NCI-H2196 treated with DMSO at 0.1 percent for 48 hours (cell line): ENCODE results near the gene URI1.

Experiments
- DNase-seq: peaks from one replicate; lab custom pipeline; 2025; ENCODE audit not compliant: unreplicated experiment; lab: John Stamatoyannopoulos, UW

URI1 gene

GRCh38 chr19:30052122-30053075 lies 110.4 kb downstream of the URI1 start:
- no peak for DNase-seq

GRCh38 chr19:30053558-30053957 lies 111.5 kb downstream of the URI1 start:
- no peak for DNase-seq

- no peak for DNase-seq
Observed at GRCh38 chr19:30054210-30054609, 112.2 kb downstream of the URI1 start.

- no peak for DNase-seq
Observed at GRCh38 chr19:30056580-30056979, 114.5 kb downstream of the URI1 start.

GRCh38 chr19:30059741-30060457 lies 117.9 kb downstream of the URI1 start:
- no peak for DNase-seq

- no peak for DNase-seq
Observed at GRCh38 chr19:30060531-30061222, 118.6 kb downstream of the URI1 start.

GRCh38 chr19:30061223-30062064 lies 119.4 kb downstream of the URI1 start:
- no peak for DNase-seq

GRCh38 chr19:30062065-30062906 lies 120.2 kb downstream of the URI1 start:
- DNase-seq, result no peak

- no peak for DNase-seq
Observed at GRCh38 chr19:30062907-30063649, 121.0 kb downstream of the URI1 start.

GRCh38 chr19:30063650-30064347 lies 121.8 kb downstream of the URI1 start:
- no peak for DNase-seq

- DNase-seq, result no peak
Observed at GRCh38 chr19:30064348-30064699, 122.3 kb downstream of the URI1 start.

GRCh38 chr19:30064771-30065494 lies 122.9 kb downstream of the URI1 start:
- no peak for DNase-seq

- no peak for DNase-seq
Observed at GRCh38 chr19:30065680-30066606, 123.9 kb downstream of the URI1 start.
